Measurements from ENCODE around the gene TXNRD3. TPM values are rescaled to one million over a fixed set of nuclear protein-coding genes. Genes with fewer than 3 reads are reported as not detected.
A peak's percentile ranks its signal among the peaks of the same experiment; 100 is the strongest.
"Not testable (repeated sequence)": the region's sequence is repeated elsewhere in the genome, so short reads cannot be mapped to it uniquely, and the experiment has no call there.

TXNRD3 gene
- total and polyA plus RNA-seq, 5 donors from 2014 or later, result 0.22 to 0.81 (median 0.66) TPM

- Histone ChIP-seq H3K9me3 (ENCODE audit: control insufficient read depth in 2 of 2, low read length in 2 of 2) (no peaks in the 10 kb centered on the region), H3K4me3 (ENCODE audit: low read depth, low read length) (no peak overlapping the region), H3K27ac (ENCODE audit: insufficient read depth, low read length, poor library complexity, severe bottlenecking) (no peak overlapping the region), H3K4me1 (ENCODE audit: control insufficient read depth, insufficient read depth, low read length, poor library complexity, severe bottlenecking) (no peaks in the 10 kb centered on the region), H3K36me3 (ENCODE audit: control insufficient read depth, insufficient read depth, low read length) (no peaks in the 10 kb centered on the region), H3K27me3 (ENCODE audit: control insufficient read depth, insufficient read depth, low read length) (no peaks in the 10 kb centered on the region)
- H3K4me3 Mint-ChIP-seq, result no peak overlapping the region
- H3K9me3 Mint-ChIP-seq, result peaks cover 0 to 6% (median 0%) of the 10 kb centered on the region in 7 donors
- no peak overlapping the region for H3K27ac Mint-ChIP-seq
- ATAC-seq (ENCODE audit: low read depth in 2 of 2) (no peak), DNase-seq (no peak)
- H3K27me3 Mint-ChIP-seq, result peaks cover 16% of the 10 kb centered on the region
- no peaks in the 10 kb centered on the region for H3K36me3 Mint-ChIP-seq
- no peaks in the 10 kb centered on the region for H3K4me1 Mint-ChIP-seq
Measured at GRCh38 chr3:126599101-126599500, 55.8 kb downstream of the TXNRD3 start.

- peaks cover 23% of the 10 kb centered on the region for H3K27me3 Mint-ChIP-seq
- H3K36me3 Mint-ChIP-seq; DNase-seq; H3K4me1 Mint-ChIP-seq; H3K27ac Mint-ChIP-seq; H3K4me3 ChIP-seq (ENCODE audit: low read depth, low read length); H3K36me3 ChIP-seq (ENCODE audit: control insufficient read depth, insufficient read depth, low read length); H3K4me3 Mint-ChIP-seq; H3K27ac ChIP-seq (ENCODE audit: insufficient read depth, low read length, poor library complexity, severe bottlenecking); H3K9me3 ChIP-seq (ENCODE audit: control insufficient read depth in 2 of 2, low read length in 2 of 2); H3K27me3 ChIP-seq (ENCODE audit: control insufficient read depth, insufficient read depth, low read length); ATAC-seq (ENCODE audit: low read depth in 2 of 2); H3K4me1 ChIP-seq (ENCODE audit: control insufficient read depth, insufficient read depth, low read length, poor library complexity, severe bottlenecking): not testable (repeated sequence)
- peaks cover 0 to 13% (median 1%) of the 10 kb centered on the region in 7 donors for H3K9me3 Mint-ChIP-seq
Measured at GRCh38 chr3:126595479-126595878, 59.4 kb downstream of the TXNRD3 start.

GRCh38 chr3:126591515-126591914 lies 63.4 kb downstream of the TXNRD3 start:
- H3K4me3 ChIP-seq (ENCODE audit: low read depth, low read length); H3K27me3 ChIP-seq (ENCODE audit: control insufficient read depth, insufficient read depth, low read length); H3K27ac Mint-ChIP-seq; H3K4me1 ChIP-seq (ENCODE audit: control insufficient read depth, insufficient read depth, low read length, poor library complexity, severe bottlenecking); ATAC-seq (ENCODE audit: low read depth in 2 of 2); H3K4me1 Mint-ChIP-seq; H3K9me3 ChIP-seq (ENCODE audit: control insufficient read depth in 2 of 2, low read length in 2 of 2); H3K27ac ChIP-seq (ENCODE audit: insufficient read depth, low read length, poor library complexity, severe bottlenecking); H3K36me3 Mint-ChIP-seq; H3K36me3 ChIP-seq (ENCODE audit: control insufficient read depth, insufficient read depth, low read length): not testable (repeated sequence)
- Mint-ChIP-seq H3K4me3 (peak overlapping the region in 1 of 4 donors; percentile 53), H3K27me3 (peaks cover 17% of the 10 kb centered on the region), H3K9me3 (peaks cover 0 to 13% (median 4%) of the 10 kb centered on the region in 7 donors)
- DNase-seq, result peak in 1 of 3 donors; percentile 17

- Mint-ChIP-seq H3K9me3 (peaks cover 0 to 4% (median 0%) of the 10 kb centered on the region in 7 donors), H3K4me1 (no peaks in the 10 kb centered on the region), H3K27me3 (peaks cover 19% of the 10 kb centered on the region), H3K4me3 (no peak overlapping the region), H3K36me3 (no peaks in the 10 kb centered on the region), H3K27ac (no peak overlapping the region)
- Histone ChIP-seq H3K4me1 (ENCODE audit: control insufficient read depth, insufficient read depth, low read length, poor library complexity, severe bottlenecking) (no peaks in the 10 kb centered on the region), H3K27me3 (ENCODE audit: control insufficient read depth, insufficient read depth, low read length) (peaks cover 2% of the 10 kb centered on the region), H3K9me3 (ENCODE audit: control insufficient read depth in 2 of 2, low read length in 2 of 2) (no peaks in the 10 kb centered on the region), H3K4me3 (ENCODE audit: low read depth, low read length) (no peak overlapping the region), H3K27ac (ENCODE audit: insufficient read depth, low read length, poor library complexity, severe bottlenecking) (no peak overlapping the region), H3K36me3 (ENCODE audit: control insufficient read depth, insufficient read depth, low read length) (no peaks in the 10 kb centered on the region)
- DNase-seq (no peak), ATAC-seq (ENCODE audit: low read depth in 2 of 2) (no peak)
Measured at GRCh38 chr3:126582311-126582710, 72.6 kb downstream of the TXNRD3 start.

GRCh38 chr3:126581569-126581968 lies 73.4 kb downstream of the TXNRD3 start:
- H3K9me3 Mint-ChIP-seq, result peaks cover 0 to 4% (median 0%) of the 10 kb centered on the region in 7 donors
- Histone ChIP-seq H3K27me3 (ENCODE audit: control insufficient read depth, insufficient read depth, low read length) (peaks cover 2% of the 10 kb centered on the region), H3K36me3 (ENCODE audit: control insufficient read depth, insufficient read depth, low read length) (no peaks in the 10 kb centered on the region), H3K27ac (ENCODE audit: insufficient read depth, low read length, poor library complexity, severe bottlenecking) (no peak overlapping the region), H3K4me1 (ENCODE audit: control insufficient read depth, insufficient read depth, low read length, poor library complexity, severe bottlenecking) (no peaks in the 10 kb centered on the region), H3K9me3 (ENCODE audit: control insufficient read depth in 2 of 2, low read length in 2 of 2) (no peaks in the 10 kb centered on the region), H3K4me3 (ENCODE audit: low read depth, low read length) (no peak overlapping the region)
- H3K27ac Mint-ChIP-seq, result no peak overlapping the region
- ATAC-seq (ENCODE audit: low read depth in 2 of 2) (no peak), DNase-seq (no peak)
- H3K27me3 Mint-ChIP-seq, result peaks cover 19% of the 10 kb centered on the region
- H3K4me1 Mint-ChIP-seq, result no peaks in the 10 kb centered on the region
- H3K36me3 Mint-ChIP-seq, result no peaks in the 10 kb centered on the region
- no peak overlapping the region for H3K4me3 Mint-ChIP-seq

GRCh38 chr3:126580746-126581145 lies 74.2 kb downstream of the TXNRD3 start:
- Histone ChIP-seq H3K27ac (ENCODE audit: insufficient read depth, low read length, poor library complexity, severe bottlenecking) (no peak overlapping the region), H3K4me1 (ENCODE audit: control insufficient read depth, insufficient read depth, low read length, poor library complexity, severe bottlenecking) (no peaks in the 10 kb centered on the region), H3K27me3 (ENCODE audit: control insufficient read depth, insufficient read depth, low read length) (peaks cover 2% of the 10 kb centered on the region), H3K36me3 (ENCODE audit: control insufficient read depth, insufficient read depth, low read length) (no peaks in the 10 kb centered on the region), H3K9me3 (ENCODE audit: control insufficient read depth in 2 of 2, low read length in 2 of 2) (no peaks in the 10 kb centered on the region), H3K4me3 (ENCODE audit: low read depth, low read length) (no peak overlapping the region)
- no peaks in the 10 kb centered on the region for H3K4me1 Mint-ChIP-seq
- no peak overlapping the region for H3K27ac Mint-ChIP-seq
- DNase-seq (no peak), ATAC-seq (ENCODE audit: low read depth in 2 of 2) (no peak)
- no peaks in the 10 kb centered on the region for H3K36me3 Mint-ChIP-seq
- H3K4me3 Mint-ChIP-seq, result no peak overlapping the region
- peaks cover 0 to 4% (median 0%) of the 10 kb centered on the region in 7 donors for H3K9me3 Mint-ChIP-seq
- peaks cover 19% of the 10 kb centered on the region for H3K27me3 Mint-ChIP-seq

- no peaks in the 10 kb centered on the region for H3K27me3 ChIP-seq (ENCODE audit: control insufficient read depth, insufficient read depth, low read length)
- H3K9me3 Mint-ChIP-seq, result no peaks in the 10 kb centered on the region
- H3K4me3 ChIP-seq (ENCODE audit: low read depth, low read length), result no peak overlapping the region
- peaks cover 19% of the 10 kb centered on the region for H3K27me3 Mint-ChIP-seq
- no peaks in the 10 kb centered on the region for H3K4me1 ChIP-seq (ENCODE audit: control insufficient read depth, insufficient read depth, low read length, poor library complexity, severe bottlenecking)
- no peak overlapping the region for H3K4me3 Mint-ChIP-seq
- no peaks in the 10 kb centered on the region for H3K9me3 ChIP-seq (ENCODE audit: control insufficient read depth in 2 of 2, low read length in 2 of 2)
- ATAC-seq (ENCODE audit: low read depth in 2 of 2), result no peak
- H3K27ac Mint-ChIP-seq, result no peak overlapping the region
- no peaks in the 10 kb centered on the region for H3K36me3 ChIP-seq (ENCODE audit: control insufficient read depth, insufficient read depth, low read length)
- DNase-seq, result no peak
- no peaks in the 10 kb centered on the region for H3K36me3 Mint-ChIP-seq
- H3K4me1 Mint-ChIP-seq, result no peaks in the 10 kb centered on the region
- H3K27ac ChIP-seq (ENCODE audit: insufficient read depth, low read length, poor library complexity, severe bottlenecking), result no peak overlapping the region
Measured at GRCh38 chr3:126578702-126579101, 76.2 kb downstream of the TXNRD3 start.

GRCh38 chr3:126577261-126577660 lies 77.7 kb downstream of the TXNRD3 start:
- H3K4me3 Mint-ChIP-seq, result no peak overlapping the region
- H3K27ac ChIP-seq (ENCODE audit: insufficient read depth, low read length, poor library complexity, severe bottlenecking), result no peak overlapping the region
- no peaks in the 10 kb centered on the region for H3K4me1 ChIP-seq (ENCODE audit: control insufficient read depth, insufficient read depth, low read length, poor library complexity, severe bottlenecking)
- no peak overlapping the region for H3K4me3 ChIP-seq (ENCODE audit: low read depth, low read length)
- ATAC-seq (ENCODE audit: low read depth in 2 of 2) (no peak), DNase-seq (no peak)
- no peaks in the 10 kb centered on the region for H3K36me3 Mint-ChIP-seq
- peaks cover 19% of the 10 kb centered on the region for H3K27me3 Mint-ChIP-seq
- H3K27me3 ChIP-seq (ENCODE audit: control insufficient read depth, insufficient read depth, low read length), result no peaks in the 10 kb centered on the region
- H3K4me1 Mint-ChIP-seq, result no peaks in the 10 kb centered on the region
- no peaks in the 10 kb centered on the region for H3K36me3 ChIP-seq (ENCODE audit: control insufficient read depth, insufficient read depth, low read length)
- H3K27ac Mint-ChIP-seq, result no peak overlapping the region
- H3K9me3 Mint-ChIP-seq, result peaks cover 0 to 2% (median 0%) of the 10 kb centered on the region in 7 donors
- no peaks in the 10 kb centered on the region for H3K9me3 ChIP-seq (ENCODE audit: control insufficient read depth in 2 of 2, low read length in 2 of 2)
